ENCODE data around the gene MMAB.

The MMAB gene

GRCh38 chr12:109573029-109573913 lies at the start of gene MMAB, which contains the start of gene MVK:
MMAB (minus strand) TSS chr12:109573504; CDS start chr12:109573480, 24 bp downstream.
MVK (plus strand) TSS chr12:109573794; CDS start chr12:109574823, 1,029 bp downstream.
- peak; percentile 94 to 99 for DNase-seq (ENCODE audit: extremely low read depth in 1 of 2, low read depth in 1 of 2)

- no peak for DNase-seq (ENCODE audit: extremely low read depth in 1 of 2, low read depth in 1 of 2)
Measured at GRCh38 chr12:109621901-109622364, 48.6 kb upstream of the MMAB start.

GRCh38 chr12:109621211-109621694 lies 47.9 kb upstream of the MMAB start:
- DNase-seq (ENCODE audit: extremely low read depth in 1 of 2, low read depth in 1 of 2), result no peak

- no peak for DNase-seq (ENCODE audit: extremely low read depth in 1 of 2, low read depth in 1 of 2)
Measured at GRCh38 chr12:109619002-109619604, 45.8 kb upstream of the MMAB start.

- no peak for DNase-seq (ENCODE audit: extremely low read depth in 1 of 2, low read depth in 1 of 2)
Measured at GRCh38 chr12:109618082-109618481, 44.8 kb upstream of the MMAB start.

GRCh38 chr12:109617491-109617890 lies 44.2 kb upstream of the MMAB start:
- no peak for DNase-seq (ENCODE audit: extremely low read depth in 1 of 2, low read depth in 1 of 2)

GRCh38 chr12:109615556-109616229 lies 42.4 kb upstream of the MMAB start:
- DNase-seq (ENCODE audit: extremely low read depth in 1 of 2, low read depth in 1 of 2), result no peak

GRCh38 chr12:109613649-109614455 lies 40.5 kb upstream of the MMAB start:
- no peak for DNase-seq (ENCODE audit: extremely low read depth in 1 of 2, low read depth in 1 of 2)

GRCh38 chr12:109612975-109613502 lies 39.7 kb upstream of the MMAB start:
- no peak for DNase-seq (ENCODE audit: extremely low read depth in 1 of 2, low read depth in 1 of 2)

- DNase-seq (ENCODE audit: extremely low read depth in 1 of 2, low read depth in 1 of 2), result no peak
Measured at GRCh38 chr12:109612003-109612402, 38.7 kb upstream of the MMAB start.

GRCh38 chr12:109611223-109611622 lies 37.9 kb upstream of the MMAB start:
- no peak for DNase-seq (ENCODE audit: extremely low read depth in 1 of 2, low read depth in 1 of 2)

- no peak for DNase-seq (ENCODE audit: extremely low read depth in 1 of 2, low read depth in 1 of 2)
Measured at GRCh38 chr12:109610523-109610922, 37.2 kb upstream of the MMAB start.

- DNase-seq (ENCODE audit: extremely low read depth in 1 of 2, low read depth in 1 of 2), result no peak
Measured at GRCh38 chr12:109609342-109609741, 36.0 kb upstream of the MMAB start.

GRCh38 chr12:109608793-109609192 lies 35.5 kb upstream of the MMAB start:
- no peak for DNase-seq (ENCODE audit: extremely low read depth in 1 of 2, low read depth in 1 of 2)

GRCh38 chr12:109608270-109608669 lies 35.0 kb upstream of the MMAB start:
- no peak for DNase-seq (ENCODE audit: extremely low read depth in 1 of 2, low read depth in 1 of 2)

GRCh38 chr12:109607618-109608017 lies 34.3 kb upstream of the MMAB start:
- no peak for DNase-seq (ENCODE audit: extremely low read depth in 1 of 2, low read depth in 1 of 2)

- DNase-seq (ENCODE audit: extremely low read depth in 1 of 2, low read depth in 1 of 2), result no peak
Measured at GRCh38 chr12:109606320-109607028, 33.2 kb upstream of the MMAB start.

GRCh38 chr12:109605599-109606228 lies 32.4 kb upstream of the MMAB start:
- no peak for DNase-seq (ENCODE audit: extremely low read depth in 1 of 2, low read depth in 1 of 2)

- no peak for DNase-seq (ENCODE audit: extremely low read depth in 1 of 2, low read depth in 1 of 2)
Measured at GRCh38 chr12:109605016-109605415, 31.7 kb upstream of the MMAB start.

All from stimulated activated CD8-positive, alpha-beta memory T cell treated with anti-CD3 and anti-CD28 coated beads, Interleukin-7, amount 100 ng/mL, for 48 hours (primary cell).